Hematopoietic multipotent progenitor cell treated with erythropoietin and hydrocortisone succinate and interleukin-3 and kit ligand, for 4 days (in vitro differentiated cells): Measurements from ENCODE around the gene NIN.

Experiments
- DNase-seq: peaks from one replicate; pipeline ENCODE4 v3.0.0-alpha.2; 2015

Gene NIN, protein sequence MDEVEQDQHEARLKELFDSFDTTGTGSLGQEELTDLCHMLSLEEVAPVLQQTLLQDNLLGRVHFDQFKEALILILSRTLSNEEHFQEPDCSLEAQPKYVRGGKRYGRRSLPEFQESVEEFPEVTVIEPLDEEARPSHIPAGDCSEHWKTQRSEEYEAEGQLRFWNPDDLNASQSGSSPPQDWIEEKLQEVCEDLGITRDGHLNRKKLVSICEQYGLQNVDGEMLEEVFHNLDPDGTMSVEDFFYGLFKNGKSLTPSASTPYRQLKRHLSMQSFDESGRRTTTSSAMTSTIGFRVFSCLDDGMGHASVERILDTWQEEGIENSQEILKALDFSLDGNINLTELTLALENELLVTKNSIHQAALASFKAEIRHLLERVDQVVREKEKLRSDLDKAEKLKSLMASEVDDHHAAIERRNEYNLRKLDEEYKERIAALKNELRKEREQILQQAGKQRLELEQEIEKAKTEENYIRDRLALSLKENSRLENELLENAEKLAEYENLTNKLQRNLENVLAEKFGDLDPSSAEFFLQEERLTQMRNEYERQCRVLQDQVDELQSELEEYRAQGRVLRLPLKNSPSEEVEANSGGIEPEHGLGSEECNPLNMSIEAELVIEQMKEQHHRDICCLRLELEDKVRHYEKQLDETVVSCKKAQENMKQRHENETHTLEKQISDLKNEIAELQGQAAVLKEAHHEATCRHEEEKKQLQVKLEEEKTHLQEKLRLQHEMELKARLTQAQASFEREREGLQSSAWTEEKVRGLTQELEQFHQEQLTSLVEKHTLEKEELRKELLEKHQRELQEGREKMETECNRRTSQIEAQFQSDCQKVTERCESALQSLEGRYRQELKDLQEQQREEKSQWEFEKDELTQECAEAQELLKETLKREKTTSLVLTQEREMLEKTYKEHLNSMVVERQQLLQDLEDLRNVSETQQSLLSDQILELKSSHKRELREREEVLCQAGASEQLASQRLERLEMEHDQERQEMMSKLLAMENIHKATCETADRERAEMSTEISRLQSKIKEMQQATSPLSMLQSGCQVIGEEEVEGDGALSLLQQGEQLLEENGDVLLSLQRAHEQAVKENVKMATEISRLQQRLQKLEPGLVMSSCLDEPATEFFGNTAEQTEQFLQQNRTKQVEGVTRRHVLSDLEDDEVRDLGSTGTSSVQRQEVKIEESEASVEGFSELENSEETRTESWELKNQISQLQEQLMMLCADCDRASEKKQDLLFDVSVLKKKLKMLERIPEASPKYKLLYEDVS (N-terminal part only)

DNA sequence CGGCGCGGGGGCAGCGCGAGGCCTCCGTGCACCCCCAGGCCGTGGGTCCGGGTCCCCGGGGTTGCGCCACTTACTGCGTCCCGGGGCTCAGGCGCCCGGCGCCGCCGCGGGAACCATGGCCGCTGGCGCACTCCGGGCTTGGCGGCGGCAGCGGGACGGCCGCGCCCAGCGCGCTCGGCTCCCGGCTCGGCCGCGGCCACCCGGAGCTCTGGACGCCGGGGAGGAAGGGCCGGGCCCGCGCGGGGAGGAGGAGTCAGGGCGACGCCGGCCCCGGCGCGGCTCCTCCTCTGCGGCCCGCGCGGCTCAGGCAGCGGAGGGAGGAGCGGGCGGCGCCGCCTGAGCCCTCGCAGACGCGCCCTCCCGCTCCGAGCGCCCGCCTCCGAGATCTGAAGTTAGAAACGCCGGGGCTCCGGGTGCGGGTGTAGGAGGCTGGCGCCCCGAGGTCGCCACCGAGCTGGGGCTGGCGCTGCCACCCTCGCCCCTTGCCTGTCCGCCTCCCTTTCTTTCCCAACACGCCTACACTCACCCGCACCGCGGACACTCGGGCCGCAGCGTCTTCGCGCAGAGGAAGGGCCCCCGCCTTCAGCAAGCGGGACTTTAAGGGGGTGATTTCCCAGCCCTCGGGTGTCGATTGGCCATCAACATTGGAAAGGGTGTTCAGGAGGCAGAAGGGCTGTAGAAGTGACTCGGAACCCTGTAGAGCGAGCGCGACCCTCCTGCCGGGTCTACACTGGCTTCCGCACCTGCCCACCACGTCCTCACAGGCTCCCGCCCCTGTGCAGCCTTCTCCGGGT lies at the start of gene NIN:
Gene NIN, minus strand, starts transcription at position 231 of the 794 bp plus-strand sequence. CDS start 9,106 bp downstream, outside the sequence.
- peak; percentile 93 for DNase-seq

- peak; percentile 33 for DNase-seq
Observed at GRCh38 chr14:50875359-50876070, 44.6 kb upstream of the NIN start.

DNA sequence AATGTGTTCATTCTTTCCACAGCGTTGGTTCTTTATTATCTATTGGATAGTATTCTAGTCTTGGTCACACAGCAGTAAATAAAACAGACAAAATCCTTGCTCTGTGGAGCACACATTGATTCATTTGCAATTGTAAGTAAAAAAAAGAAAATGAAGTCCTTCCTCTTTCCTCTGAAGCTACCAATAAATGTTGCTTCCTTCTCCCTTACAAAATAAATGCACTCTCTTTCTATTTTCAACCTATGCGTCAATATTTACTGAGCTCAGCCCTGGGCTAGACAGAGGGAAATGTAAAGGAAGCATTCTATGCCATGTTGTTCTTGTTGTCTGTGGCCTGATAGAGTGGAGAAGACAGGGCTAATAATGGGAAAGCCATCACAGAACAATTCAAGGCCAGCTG lies 43.8 kb upstream of the NIN start:
- DNase-seq: peak; percentile 18

- peak; percentile 35 for DNase-seq
Observed at GRCh38 chr14:50871914-50872732, 41.2 kb upstream of the NIN start, which contains the start of gene ABHD12B. ABHD12B (plus strand) TSS chr14:50872053; CDS start chr14:50872175, 122 bp downstream.

GRCh38 chr14:50871228-50871627 lies 40.3 kb upstream of the NIN start:
- DNase-seq: no peak

GRCh38 chr14:50865391-50866076 lies 34.6 kb upstream of the NIN start:
- peak; percentile 64 for DNase-seq

- DNase-seq: no peak
Observed at GRCh38 chr14:50864946-50865345, 34.0 kb upstream of the NIN start.

DNA sequence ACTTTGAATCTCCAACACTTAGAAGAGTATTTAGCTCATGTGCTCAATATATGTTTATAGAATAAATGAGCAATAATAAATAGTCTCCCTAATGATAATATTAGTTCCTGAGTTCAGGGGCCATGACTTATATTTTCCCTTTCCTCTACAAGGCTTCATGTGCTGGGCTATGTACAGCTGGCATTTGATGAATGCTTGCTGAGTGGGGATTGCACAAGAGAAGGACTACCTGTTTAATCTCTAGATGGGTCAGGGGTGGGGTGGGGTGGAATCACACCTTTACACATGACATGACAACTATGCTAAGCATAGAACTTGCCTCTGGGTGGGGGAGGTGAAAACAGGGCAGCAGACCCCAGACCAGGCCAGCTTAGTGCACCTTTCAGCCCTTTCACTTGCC lies 33.3 kb upstream of the NIN start:
- DNase-seq: no peak

DNA sequence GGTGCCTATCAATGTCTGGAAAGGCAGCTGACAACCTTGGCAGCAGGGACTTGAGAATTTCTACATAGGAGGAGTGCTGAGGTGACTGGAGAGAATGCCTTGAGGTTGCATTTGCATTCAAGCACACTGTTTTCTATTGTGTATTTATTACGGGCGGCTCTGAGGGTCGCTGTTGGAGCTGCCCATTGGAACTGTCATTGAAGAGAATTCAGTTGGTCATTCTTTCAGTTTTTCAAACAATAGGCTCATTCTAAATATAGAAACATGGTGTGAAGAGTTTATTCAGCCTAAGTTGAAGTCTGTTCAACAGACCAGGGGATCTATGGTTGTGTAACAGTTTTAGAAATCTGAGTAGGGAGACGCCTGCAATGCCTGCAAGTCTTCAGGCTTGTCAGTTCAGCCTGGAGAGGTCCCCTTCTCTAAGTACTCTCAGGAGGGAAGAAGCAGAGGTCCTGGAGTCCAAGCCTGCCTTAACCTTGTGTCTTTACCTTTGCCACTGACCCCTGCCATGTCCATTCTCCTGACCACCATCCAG lies 31.1 kb upstream of the NIN start:
- DNase-seq: no peak

DNA sequence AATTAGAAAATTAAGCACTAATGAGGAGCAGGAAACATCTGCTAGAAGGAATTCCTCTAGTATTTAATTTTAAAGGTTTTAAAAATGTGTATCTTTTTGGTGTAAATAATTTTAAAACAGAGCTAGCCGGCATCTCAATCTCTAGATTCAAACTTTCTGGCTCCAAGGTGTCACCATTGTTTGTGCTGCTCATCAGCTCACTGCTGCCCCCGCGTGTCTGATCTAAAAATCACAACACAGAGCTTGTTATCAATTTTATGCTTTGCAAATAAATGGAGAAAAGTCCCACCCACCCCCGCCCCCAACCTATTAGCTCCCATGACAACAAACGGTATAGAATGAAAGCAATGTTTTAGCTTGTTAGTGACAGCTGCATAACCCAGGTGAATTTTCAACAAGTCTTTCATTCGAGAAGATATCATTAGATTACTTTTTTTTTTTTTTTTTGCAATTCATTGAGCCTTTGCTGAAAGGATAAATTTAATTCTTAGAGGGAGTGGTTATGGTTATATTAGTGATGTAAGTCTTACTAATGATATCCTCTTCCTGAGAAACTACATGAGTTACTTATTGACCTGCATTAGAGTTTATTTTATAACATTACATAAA lies 29.6 kb upstream of the NIN start:
- DNase-seq: peak; percentile 93

GRCh38 chr14:50859296-50859624 lies 28.3 kb upstream of the NIN start:
- DNase-seq: peak; percentile 21

GRCh38 chr14:50856660-50857059 lies 25.7 kb upstream of the NIN start:
- DNase-seq: no peak

DNA sequence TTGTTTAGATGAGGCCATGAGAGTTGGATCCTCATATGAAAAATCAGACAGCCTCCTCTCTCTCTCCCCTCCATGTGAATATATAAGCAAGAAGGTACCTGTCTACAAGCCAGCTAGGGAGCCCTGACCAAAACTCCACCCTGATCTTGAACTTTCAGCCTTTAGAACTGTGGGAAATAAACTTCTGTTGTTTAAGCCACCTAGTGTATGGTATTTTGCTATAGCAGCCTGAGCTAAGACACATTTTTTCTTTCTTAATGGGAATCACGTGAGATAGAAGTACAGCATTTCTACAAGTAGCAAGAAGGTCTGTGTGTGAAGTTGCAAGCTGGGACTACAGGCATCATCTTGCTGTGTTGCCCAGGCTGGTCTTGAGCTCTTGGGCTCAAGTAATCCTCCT lies 24.6 kb upstream of the NIN start:
- DNase-seq: peak; percentile 22

- DNase-seq: peak; percentile 75
Observed at GRCh38 chr14:50854521-50854920, 23.6 kb upstream of the NIN start.

DNA sequence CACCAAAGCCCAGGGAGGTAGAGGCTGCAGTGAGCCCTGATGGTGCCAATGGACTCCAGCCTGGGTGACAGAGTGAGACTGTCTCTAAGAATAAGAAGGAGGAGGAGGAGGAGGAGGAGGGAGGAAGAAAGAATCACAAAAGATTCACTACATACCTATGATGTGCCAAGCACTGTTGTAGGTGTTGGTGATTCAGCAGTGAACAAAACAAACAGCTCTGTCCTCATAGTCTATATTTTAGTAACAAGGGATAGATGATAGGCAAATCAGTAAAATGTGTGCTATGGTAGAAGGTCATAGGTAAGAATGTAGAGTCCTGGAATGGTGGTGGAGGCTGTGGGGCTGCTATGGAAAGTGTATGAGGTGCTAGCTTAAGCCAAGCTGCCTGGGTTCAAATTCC lies 22.9 kb upstream of the NIN start:
- DNase-seq: no peak

DNA sequence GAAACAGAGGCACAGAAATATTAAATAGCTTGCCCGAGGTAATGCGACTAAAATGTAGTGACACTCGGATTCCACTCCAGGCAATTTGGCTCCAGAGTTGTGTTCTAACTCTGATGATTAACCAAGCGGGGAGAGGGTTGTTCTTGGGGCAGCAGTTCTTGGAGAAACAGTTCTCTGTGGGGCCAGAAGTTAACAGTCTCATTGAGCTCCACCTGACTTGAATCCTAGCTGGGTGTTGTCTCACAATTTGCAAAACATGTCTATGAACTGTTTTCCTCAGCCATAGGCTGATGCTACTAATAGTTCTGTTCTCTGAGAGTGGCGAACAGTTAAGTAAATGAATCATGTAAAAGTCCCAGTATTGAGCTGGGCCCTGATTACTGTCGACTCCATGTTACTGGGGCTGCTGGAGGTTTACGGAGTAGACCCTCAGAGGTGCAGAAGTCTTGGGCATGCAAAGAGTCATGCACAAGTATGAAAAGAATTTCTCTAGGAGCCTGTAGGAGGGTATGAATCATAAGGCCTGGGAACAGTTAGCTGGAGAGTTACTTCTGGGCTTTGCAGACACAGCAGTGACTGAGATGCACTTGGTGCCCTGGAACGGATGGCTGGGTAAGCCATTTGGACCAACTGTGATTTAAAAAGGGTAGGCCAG lies 15.4 kb upstream of the NIN start:
- DNase-seq: no peak

GRCh38 chr14:50845166-50845565 lies 14.2 kb upstream of the NIN start:
- no peak for DNase-seq

GRCh38 chr14:50844391-50844790 lies 13.4 kb upstream of the NIN start:
- no peak for DNase-seq

- DNase-seq: no peak
Observed at GRCh38 chr14:50839691-50840090, 8.7 kb upstream of the NIN start.
